ENCODE data around the gene ATE1.

ATE1 gene

DNA sequence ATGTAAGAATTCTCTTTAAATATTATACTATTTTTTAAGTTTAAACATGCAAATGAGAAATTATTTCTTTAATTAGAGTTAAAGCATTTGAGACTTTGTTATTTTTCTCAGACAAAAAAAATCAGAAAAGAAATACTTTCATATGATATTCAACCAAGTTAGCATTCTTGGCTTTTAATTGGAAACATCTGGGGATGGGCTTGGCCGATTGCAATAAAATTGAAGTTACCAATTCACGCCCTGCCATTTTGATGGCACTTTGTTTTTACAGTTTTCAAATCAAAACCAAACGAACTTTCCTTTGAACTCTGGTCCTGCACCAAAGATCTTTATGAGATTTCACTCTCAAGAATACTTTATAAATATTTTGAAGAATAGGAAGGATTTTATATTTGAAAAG lies 127.7 kb downstream of the ATE1 start:
- no peak overlapping the region for H3K4me3 ChIP-seq (ENCODE audit: low read length)
- TF ChIP-seq, protein P1, sequence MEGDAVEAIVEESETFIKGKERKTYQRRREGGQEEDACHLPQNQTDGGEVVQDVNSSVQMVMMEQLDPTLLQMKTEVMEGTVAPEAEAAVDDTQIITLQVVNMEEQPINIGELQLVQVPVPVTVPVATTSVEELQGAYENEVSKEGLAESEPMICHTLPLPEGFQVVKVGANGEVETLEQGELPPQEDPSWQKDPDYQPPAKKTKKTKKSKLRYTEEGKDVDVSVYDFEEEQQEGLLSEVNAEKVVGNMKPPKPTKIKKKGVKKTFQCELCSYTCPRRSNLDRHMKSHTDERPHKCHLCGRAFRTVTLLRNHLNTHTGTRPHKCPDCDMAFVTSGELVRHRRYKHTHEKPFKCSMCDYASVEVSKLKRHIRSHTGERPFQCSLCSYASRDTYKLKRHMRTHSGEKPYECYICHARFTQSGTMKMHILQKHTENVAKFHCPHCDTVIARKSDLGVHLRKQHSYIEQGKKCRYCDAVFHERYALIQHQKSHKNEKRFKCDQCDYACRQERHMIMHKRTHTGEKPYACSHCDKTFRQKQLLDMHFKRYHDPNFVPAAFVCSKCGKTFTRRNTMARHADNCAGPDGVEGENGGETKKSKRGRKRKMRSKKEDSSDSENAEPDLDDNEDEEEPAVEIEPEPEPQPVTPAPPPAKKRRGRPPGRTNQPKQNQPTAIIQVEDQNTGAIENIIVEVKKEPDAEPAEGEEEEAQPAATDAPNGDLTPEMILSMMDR (IDR thresholded peaks at IDR 0.05; ENCODE audit: insufficient read depth, low read depth, low read length, missing control alignments) = no peak
- no peak for DNase-seq (ENCODE audit: low read depth)

DNA sequence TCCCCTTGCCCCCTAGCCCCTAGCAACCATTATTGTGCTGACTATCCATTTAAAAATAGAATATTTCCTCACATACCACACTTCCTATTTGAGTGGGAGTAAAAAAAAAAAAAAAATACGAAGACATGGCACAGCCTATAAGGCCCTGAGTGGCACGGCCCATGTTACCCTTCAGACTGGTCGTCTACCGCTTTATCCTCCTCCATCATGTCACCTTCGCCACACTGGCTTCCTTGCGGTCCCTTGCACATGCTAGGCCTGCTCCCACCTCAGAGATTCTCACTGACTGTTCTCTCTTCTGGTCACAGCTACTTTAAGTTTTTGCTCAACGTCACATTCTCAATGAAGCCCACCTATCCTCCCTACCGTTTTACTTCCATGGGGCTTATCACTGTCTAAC lies 130.3 kb downstream of the ATE1 start:
- TF ChIP-seq, protein P1 (IDR thresholded peaks at IDR 0.05; ENCODE audit: insufficient read depth, low read depth, low read length, missing control alignments) = no peak
- H3K4me3 ChIP-seq (ENCODE audit: low read length) = no peak overlapping the region
- DNase-seq (ENCODE audit: low read depth) = no peak

DNA sequence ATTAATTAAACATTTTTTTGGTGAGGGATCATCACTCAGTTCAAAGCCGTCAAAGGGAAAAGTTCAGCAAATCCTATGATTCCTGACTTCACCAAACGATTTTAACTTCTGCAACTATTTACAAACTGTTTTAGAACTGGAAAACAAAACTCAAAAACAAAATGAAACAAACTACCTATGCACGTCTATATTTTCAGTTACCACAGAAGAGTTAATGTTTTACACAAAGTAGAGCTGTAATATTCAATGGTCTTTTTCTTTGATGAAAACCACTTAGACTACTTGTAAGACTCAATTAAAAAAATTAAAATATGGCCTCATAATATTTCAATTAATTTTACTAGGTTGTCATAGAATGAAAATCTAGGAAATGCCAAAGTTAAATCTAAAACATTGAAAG lies 131.5 kb downstream of the ATE1 start:
- H3K4me3 ChIP-seq (ENCODE audit: low read length) = no peak overlapping the region
- no peak for DNase-seq (ENCODE audit: low read depth)
- TF ChIP-seq, protein P1 (IDR thresholded peaks at IDR 0.05; ENCODE audit: insufficient read depth, low read depth, low read length, missing control alignments) = no peak

DNA sequence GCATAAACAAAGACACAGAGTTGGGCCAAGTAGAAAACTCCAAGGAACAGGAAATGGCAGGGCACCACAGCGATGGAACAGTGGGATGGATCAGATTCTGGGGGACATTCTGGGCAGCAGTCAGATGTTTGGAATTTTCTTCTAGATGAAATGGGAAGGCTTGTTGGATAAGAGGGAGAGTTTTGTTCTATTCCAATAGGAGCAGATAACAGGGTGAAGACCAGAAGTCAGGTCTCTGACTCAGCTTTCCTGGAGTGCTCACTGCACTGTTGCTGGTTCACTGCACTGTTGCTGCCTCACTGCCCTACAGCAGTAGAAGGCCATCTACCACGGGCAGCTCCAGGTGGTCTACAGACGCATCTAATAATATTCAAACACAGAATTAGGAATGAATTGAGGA lies 135.6 kb downstream of the ATE1 start:
- peak; percentile 38 for DNase-seq (ENCODE audit: low read depth)
- TF ChIP-seq, protein P1 (IDR thresholded peaks at IDR 0.05; ENCODE audit: insufficient read depth, low read depth, low read length, missing control alignments) = no peak
- no peak overlapping the region for H3K4me3 ChIP-seq (ENCODE audit: low read length)

DNA sequence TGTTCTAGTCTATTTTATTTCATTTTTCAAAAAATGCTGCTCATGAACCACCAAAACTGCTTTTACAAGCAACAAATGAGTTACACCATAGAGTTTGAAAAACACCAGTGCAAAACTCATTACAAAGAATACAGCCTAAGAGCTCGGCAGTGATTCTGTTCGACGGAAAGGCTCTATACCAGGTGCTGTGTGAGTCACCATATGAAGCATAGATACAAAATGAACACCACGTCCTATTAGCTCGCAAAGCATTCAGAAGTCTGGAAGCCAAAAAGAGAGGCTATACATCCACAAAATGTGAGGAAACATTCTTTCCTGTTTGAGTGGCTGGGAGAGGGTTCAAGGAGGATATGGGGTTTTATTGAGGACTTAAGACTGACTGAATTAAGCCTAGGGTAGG lies 136.1 kb downstream of the ATE1 start:
- no peak overlapping the region for H3K4me3 ChIP-seq (ENCODE audit: low read length)
- peak; percentile 39 for DNase-seq (ENCODE audit: low read depth)
- TF ChIP-seq, protein P1 (IDR thresholded peaks at IDR 0.05; ENCODE audit: insufficient read depth, low read depth, low read length, missing control alignments) = no peak

DNA sequence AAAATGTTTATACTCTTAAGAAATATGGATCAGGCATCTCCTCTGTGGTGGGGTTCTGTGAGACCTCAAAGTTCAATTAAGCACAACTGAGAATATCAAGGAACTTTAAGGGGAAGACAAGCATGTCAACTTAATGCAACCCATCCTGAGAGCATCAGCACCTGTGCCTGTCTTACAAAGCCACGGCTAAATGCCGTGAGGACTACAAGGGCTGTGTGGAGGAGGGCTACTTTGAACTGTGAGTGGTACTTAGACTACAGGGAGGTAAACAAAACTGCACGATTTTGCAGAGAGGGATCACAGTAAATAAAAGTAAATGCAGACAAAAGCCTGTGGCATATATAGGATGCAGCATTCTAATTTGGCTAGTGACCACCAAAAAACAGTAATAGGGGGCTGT lies 139.1 kb downstream of the ATE1 start:
- TF ChIP-seq, protein P1 (IDR thresholded peaks at IDR 0.05; ENCODE audit: insufficient read depth, low read depth, low read length, missing control alignments) = no peak
- no peak for DNase-seq (ENCODE audit: low read depth)
- no peak overlapping the region for H3K4me3 ChIP-seq (ENCODE audit: low read length)

DNA sequence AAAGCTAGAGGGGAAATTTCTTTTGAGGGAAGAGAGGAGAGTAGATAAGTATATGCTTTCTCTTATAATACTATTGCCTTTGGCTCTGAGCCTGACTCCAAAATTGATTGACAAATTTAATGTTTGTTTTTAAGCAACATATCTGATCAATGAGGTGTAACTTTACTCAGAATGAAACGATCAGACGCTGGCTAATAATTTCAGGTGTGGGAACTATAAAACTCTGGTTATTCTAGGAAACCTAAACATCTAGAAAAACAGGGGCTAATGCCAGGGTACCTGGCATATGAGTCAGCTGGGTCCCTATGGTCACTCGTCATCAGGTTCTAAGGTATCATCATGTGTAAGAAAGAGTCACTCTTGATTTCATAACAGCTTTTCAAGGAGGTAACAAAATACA lies 139.7 kb downstream of the ATE1 start:
- no peak overlapping the region for H3K4me3 ChIP-seq (ENCODE audit: low read length)
- TF ChIP-seq, protein P1 (IDR thresholded peaks at IDR 0.05; ENCODE audit: insufficient read depth, low read depth, low read length, missing control alignments) = no peak
- peak; percentile 59 for DNase-seq (ENCODE audit: low read depth)

Measured in epithelial cell of esophagus (primary cell).